ENCODE results near the gene VOPP1.

DNA sequence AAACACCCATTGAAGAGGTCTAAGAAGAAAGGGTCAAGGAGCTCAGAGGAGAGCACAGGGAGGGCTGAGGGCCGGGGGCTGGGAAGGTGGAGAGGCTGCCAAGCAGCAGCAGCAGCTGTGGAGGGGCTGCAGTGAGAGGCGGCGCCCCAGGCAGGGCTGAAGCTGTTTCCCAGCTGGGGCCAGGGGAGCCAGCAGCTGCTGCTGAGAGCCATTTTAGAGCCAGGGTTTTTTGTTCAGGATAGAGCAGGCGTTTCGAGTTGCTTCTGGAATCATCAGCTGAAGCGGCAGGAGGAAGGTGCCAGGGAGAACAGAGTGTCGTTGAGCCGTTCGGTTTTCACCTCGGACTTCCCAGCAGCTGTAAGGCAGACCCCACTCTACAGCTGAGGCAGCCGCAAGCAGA lies 144.5 kb downstream of the VOPP1 start:
- TF ChIP-seq, protein P1, sequence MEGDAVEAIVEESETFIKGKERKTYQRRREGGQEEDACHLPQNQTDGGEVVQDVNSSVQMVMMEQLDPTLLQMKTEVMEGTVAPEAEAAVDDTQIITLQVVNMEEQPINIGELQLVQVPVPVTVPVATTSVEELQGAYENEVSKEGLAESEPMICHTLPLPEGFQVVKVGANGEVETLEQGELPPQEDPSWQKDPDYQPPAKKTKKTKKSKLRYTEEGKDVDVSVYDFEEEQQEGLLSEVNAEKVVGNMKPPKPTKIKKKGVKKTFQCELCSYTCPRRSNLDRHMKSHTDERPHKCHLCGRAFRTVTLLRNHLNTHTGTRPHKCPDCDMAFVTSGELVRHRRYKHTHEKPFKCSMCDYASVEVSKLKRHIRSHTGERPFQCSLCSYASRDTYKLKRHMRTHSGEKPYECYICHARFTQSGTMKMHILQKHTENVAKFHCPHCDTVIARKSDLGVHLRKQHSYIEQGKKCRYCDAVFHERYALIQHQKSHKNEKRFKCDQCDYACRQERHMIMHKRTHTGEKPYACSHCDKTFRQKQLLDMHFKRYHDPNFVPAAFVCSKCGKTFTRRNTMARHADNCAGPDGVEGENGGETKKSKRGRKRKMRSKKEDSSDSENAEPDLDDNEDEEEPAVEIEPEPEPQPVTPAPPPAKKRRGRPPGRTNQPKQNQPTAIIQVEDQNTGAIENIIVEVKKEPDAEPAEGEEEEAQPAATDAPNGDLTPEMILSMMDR (IDR thresholded peaks at IDR 0.05) = no peak
- TF ChIP-seq POLR2A (IDR thresholded peaks at IDR 0.05) (no peak), POLR2AphosphoS5 (IDR thresholded peaks at IDR 0.05) (no peak), EP300 (IDR thresholded peaks at IDR 0.05) (no peak)

Data from suprapubic skin (tissue), 4 donors.